HG03039 (cell line): ENCODE data around the gene USPL1.

Experiments
- ATAC-seq: cut with Tn5 transposase; IDR thresholded peaks from one replicate; pipeline ENCODE4 v1.9.1; 2021; ENCODE audit warnings: mild to moderate bottlenecking, moderate library complexity; ENCODE audit not compliant: unreplicated experiment

Gene USPL1

GRCh38 chr13:30692113-30692512, 74.4 kb downstream of the USPL1 start:
- ATAC-seq = no peak

DNA sequence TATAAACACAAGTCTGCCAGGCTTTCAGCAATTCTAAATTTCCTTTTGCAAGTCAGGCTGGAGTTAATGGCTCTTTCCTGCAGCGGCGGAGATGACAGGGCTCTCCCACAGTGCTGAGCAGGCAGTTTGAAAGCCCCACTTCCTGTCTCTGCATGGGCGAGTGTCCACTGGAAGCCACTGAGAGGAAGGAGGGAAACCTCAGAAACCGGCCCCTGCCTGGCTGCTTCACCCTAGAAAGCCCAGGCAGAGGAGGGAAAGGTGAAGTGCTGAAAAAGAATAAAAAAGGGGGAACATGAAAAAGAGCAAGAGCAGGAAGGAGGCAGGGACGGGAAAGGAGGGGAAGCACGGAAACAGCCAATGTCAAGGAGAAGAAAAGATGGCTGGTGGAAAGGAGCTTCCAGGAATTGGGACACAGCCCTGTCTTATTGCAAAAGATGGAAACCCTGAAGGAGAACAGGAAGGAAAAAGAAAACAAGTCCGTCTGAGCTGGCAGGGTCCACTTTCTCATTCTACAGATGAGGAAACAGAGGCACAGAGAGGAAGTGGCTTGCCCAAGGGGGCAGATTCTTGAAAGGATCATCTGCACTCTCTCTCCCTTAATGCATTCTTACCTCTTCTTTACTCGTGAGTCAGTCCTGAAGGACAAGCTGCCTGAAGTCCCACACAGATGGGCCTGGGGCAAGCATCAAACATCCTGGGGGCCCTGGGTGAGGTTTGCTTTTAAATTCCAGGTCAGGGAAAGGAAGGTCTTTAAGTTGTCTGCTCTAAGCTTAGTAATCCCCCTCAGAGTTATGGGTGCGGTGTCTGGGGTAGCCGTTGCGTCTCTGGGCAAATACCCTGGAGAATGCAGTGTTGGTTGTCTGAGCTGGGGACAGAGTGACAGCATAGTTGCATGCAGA, 78.8 kb downstream of the USPL1 start:
- no peak for ATAC-seq

DNA sequence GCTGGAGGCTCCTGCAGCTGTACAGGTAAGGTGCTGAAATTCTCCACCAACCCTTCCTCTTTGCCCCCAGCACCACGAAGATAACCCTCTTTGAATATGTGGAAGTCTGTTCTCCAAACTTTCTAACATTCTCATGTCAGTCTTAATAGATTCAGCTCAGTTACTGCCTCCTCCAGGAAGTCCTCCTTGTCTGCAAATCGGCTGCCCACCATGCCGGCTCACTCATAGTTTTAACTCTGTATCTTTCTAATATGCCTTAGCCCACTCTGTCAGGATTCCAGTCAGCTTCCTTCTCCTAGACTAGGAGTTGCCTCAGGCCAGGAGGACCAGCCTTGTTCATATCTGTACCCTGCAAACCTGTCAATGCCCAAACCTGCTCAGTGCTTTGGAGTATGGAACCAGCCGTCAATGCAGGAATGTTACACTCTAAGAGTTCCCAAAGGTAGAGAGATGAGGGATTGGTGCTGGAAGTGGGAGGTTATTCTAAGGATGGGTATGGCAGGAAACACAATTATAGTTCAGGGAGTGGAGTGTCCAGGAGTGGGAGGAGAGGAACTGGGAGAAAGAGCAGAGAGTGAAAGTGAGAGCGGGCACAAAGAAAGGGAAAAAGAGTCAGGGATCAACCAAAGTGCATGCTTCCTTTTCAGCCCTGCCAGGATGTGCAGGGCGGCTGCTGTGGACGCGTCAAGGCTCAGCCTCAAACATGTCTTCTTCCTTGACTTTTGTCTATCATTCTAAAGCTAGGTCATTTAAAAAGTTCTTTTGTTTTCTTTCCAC, 79.6 kb downstream of the USPL1 start:
- ATAC-seq = no peak

DNA sequence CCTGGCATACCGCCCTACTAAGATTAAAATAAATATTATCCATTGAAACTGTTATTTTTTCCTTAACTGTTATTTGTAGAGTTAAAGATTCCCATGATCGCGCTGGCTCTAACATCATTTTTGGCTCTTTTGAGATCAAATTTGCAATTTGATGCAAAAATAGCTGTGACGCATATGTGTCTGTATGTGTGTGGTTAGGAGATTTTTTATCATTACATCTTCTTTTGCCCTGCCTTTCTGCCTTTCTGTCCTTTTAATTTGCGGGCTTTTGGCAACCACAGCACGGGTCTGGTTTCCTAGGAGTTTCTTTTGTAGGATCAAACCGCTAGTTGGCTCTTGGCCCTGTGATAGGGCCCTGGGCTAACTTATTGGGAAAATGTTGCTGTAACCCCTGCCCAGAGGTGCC, 80.3 kb downstream of the USPL1 start:
- ATAC-seq = no peak

DNA sequence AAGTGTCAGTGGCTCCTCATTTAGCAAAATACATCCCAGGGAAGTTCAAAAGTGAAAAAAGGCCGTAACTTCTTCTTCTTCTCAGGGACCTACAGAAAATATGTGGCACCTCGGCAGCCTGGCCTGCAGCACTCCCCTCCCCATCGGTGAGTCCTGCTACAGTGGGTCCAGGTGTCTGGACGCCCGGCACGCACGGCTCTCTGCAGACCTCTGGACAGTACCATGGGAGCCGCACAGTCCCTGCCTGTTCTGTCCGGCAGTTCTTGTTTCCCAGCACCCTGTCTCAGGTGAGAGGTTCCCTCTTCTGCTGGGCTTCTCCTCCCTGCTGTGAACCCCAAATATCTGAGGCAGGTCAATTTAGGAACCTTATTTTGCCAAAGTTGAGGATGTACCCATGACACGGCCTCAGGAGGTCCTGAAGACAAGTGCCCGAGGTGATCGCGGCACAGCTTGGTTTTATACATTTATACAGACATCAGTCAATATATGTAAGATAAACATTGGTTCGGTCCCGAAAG, 80.8 kb downstream of the USPL1 start:
- no peak for ATAC-seq

GRCh38 chr13:30700364-30700763, 82.6 kb downstream of the USPL1 start:
- no peak for ATAC-seq

- ATAC-seq = no peak
Observed at GRCh38 chr13:30702006-30702405, 84.3 kb downstream of the USPL1 start.

DNA sequence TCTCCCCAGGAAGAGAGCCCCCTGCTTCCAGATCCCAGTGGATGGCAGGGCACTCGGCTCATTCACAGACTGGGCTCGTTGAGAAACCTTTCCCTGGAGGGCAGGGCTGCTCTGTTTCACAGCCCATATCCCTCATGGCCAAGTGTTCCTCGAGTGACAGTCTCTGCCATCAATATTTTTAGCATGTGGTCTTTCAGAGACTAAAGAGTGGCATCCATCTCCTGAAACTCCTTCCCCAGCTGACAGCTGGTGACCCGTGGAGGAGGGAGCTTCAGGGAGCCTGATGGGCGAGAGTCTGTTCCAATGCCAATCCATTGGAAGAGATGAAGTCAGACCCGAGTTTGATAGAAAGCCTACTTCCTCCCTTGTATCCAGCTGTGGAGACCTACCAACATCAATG, 86.9 kb downstream of the USPL1 start:
- ATAC-seq = no peak

DNA sequence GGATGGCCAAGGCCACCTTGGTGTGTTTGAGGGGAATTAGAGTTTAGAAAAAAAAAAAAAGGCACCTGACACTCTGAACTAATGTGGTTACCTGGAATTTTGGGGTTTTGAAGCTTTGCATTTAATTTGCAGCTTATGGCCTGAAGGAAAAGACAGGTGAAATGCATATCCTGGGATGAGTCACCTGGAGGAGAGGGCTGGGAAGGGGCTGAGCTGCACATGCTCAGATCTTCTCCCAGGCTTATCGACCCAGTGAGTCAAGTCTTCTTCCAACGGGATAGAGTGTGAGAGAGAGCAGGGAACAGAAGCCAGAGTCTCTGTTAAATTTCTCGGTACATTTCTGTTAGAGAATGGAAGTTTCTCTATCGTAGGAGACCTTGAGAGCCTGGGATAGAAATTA, 88.0 kb downstream of the USPL1 start:
- ATAC-seq = no peak

DNA sequence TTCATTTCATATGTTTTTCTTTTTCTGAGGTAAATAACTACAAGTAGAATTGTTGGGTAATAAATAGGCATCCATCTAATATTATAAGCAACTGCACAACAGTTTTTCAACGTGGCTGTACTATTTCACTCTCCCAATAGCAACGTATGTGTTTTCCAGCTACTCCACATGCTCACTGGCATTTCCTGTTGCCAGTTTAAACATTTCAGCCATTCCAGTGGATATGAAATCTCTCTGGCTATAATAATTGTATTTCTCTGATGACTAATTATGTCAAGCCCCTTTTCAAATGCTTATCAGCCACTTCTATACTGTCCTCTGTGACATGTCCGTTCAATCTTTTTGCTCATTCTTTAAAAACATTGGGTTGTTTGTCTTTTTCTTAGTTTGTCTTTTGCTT, 90.8 kb downstream of the USPL1 start:
- ATAC-seq = no peak
